ENCODE data around the gene OR52K2.

The OR52K2 gene

GRCh38 chr11:4495487-4495886 lies 46.4 kb downstream of the OR52K2 start:
- H4K8ac ChIP-seq (ENCODE audit: low read length): no peak overlapping the region
- H3K27me3 ChIP-seq (ENCODE audit: control insufficient read depth in 1 of 2, insufficient read depth in 1 of 2, low read length in 2 of 2): peaks cover 0 to 28% of the 10 kb centered on the region in 2 experiments
- no peak overlapping the region for H3K18ac ChIP-seq (ENCODE audit: low read depth in 1 of 2, low read length in 2 of 2)
- no peak overlapping the region for H4K91ac ChIP-seq (ENCODE audit: low read length)
- no peak overlapping the region for H3K9ac ChIP-seq (ENCODE audit: low read length)
- no peak overlapping the region for H2AFZ ChIP-seq (ENCODE audit: low read depth, low read length)
- H3K4me3 ChIP-seq (ENCODE audit: insufficient read depth in 1 of 2, low read depth in 1 of 2, low read length in 2 of 2): no peak overlapping the region
- no peaks in the 10 kb centered on the region for H3K36me3 ChIP-seq (ENCODE audit: control insufficient read depth in 1 of 2, insufficient read depth in 2 of 2, low read depth in 1 of 2, low read length in 2 of 2)
- H2BK15ac ChIP-seq (ENCODE audit: low read depth, poor library complexity, severe bottlenecking): no peak overlapping the region
- no peak overlapping the region for H3K4me2 ChIP-seq (ENCODE audit: low read length, poor library complexity, severe bottlenecking)
- WGBS: 80% methylated on average over 7 of the region's 7 CpGs
- no peaks in the 10 kb centered on the region for H3K9me3 ChIP-seq (ENCODE audit: control insufficient read depth, low read length)
- H3K4ac ChIP-seq (ENCODE audit: low read depth in 1 of 2, low read length in 2 of 2): no peak overlapping the region
- H2BK120ac ChIP-seq (ENCODE audit: low read depth, low read length): no peak overlapping the region
- no peaks in the 10 kb centered on the region for H3K4me1 ChIP-seq (ENCODE audit: control insufficient read depth, insufficient read depth, low read depth, low read length)
- H2BK12ac ChIP-seq (ENCODE audit: low read length in 2 of 2): no peak overlapping the region
- DNase-seq: no peak
- H2BK5ac ChIP-seq (ENCODE audit: low read depth, low read length, poor library complexity, severe bottlenecking): no peak overlapping the region
- H2AK5ac ChIP-seq (ENCODE audit: low read length, severe bottlenecking): no peak overlapping the region
- no peak overlapping the region for H3K14ac ChIP-seq (ENCODE audit: low read length in 2 of 2)
- no peaks in the 10 kb centered on the region for H3K79me1 ChIP-seq (replicated peaks; ENCODE audit: low read length, poor library complexity, severe bottlenecking)
- no peak overlapping the region for H3K23ac ChIP-seq (ENCODE audit: low read length in 2 of 2)
- no peak overlapping the region for H3K27ac ChIP-seq (ENCODE audit: low read length, poor library complexity, severe bottlenecking)

GRCh38 chr11:4495986-4496385 lies 46.9 kb downstream of the OR52K2 start:
- Histone ChIP-seq H2BK120ac (ENCODE audit: low read depth, low read length) (no peak overlapping the region), H4K91ac (ENCODE audit: low read length) (no peak overlapping the region), H3K9ac (ENCODE audit: low read length) (no peak overlapping the region), H4K8ac (ENCODE audit: low read length) (no peak overlapping the region), H3K79me1 (replicated peaks; ENCODE audit: low read length, poor library complexity, severe bottlenecking) (no peaks in the 10 kb centered on the region), H3K36me3 (ENCODE audit: control insufficient read depth in 1 of 2, insufficient read depth in 2 of 2, low read depth in 1 of 2, low read length in 2 of 2) (no peaks in the 10 kb centered on the region), H2AK5ac (ENCODE audit: low read length, severe bottlenecking) (no peak overlapping the region), H3K4ac (ENCODE audit: low read depth in 1 of 2, low read length in 2 of 2) (no peak overlapping the region), H2BK12ac (ENCODE audit: low read length in 2 of 2) (no peak overlapping the region), H3K4me1 (ENCODE audit: control insufficient read depth, insufficient read depth, low read depth, low read length) (no peaks in the 10 kb centered on the region), H3K27me3 (ENCODE audit: control insufficient read depth in 1 of 2, insufficient read depth in 1 of 2, low read length in 2 of 2) (peaks cover 0 to 28% of the 10 kb centered on the region in 2 experiments), H2BK5ac (ENCODE audit: low read depth, low read length, poor library complexity, severe bottlenecking) (no peak overlapping the region), H3K4me3 (ENCODE audit: insufficient read depth in 1 of 2, low read depth in 1 of 2, low read length in 2 of 2) (peak overlapping the region in 1 of 2 experiments; percentile 36), H2AFZ (ENCODE audit: low read depth, low read length) (no peak overlapping the region), H3K23ac (ENCODE audit: low read length in 2 of 2) (no peak overlapping the region), H2BK15ac (ENCODE audit: low read depth, poor library complexity, severe bottlenecking) (no peak overlapping the region), H3K27ac (ENCODE audit: low read length, poor library complexity, severe bottlenecking) (no peak overlapping the region), H3K14ac (ENCODE audit: low read length in 2 of 2) (no peak overlapping the region), H3K18ac (ENCODE audit: low read depth in 1 of 2, low read length in 2 of 2) (no peak overlapping the region), H3K9me3 (ENCODE audit: control insufficient read depth, low read length) (no peaks in the 10 kb centered on the region), H3K4me2 (ENCODE audit: low read length, poor library complexity, severe bottlenecking) (no peak overlapping the region)
- 75% methylated on average over 6 of the region's 6 CpGs for WGBS
- no peak for DNase-seq

- DNase-seq: no peak
- Histone ChIP-seq H3K36me3 (ENCODE audit: control insufficient read depth in 1 of 2, insufficient read depth in 2 of 2, low read depth in 1 of 2, low read length in 2 of 2) (no peaks in the 10 kb centered on the region), H3K4ac (ENCODE audit: low read depth in 1 of 2, low read length in 2 of 2) (no peak overlapping the region)
These were observed 47.6 kb downstream of the OR52K2 start for GRCh38 chr11:4496557-4497248.

More at GRCh38 chr11:4496557-4497248, 47.6 kb downstream of the OR52K2 start:
- H2BK15ac ChIP-seq (ENCODE audit: low read depth, poor library complexity, severe bottlenecking): no peak overlapping the region
- no peak overlapping the region for H4K91ac ChIP-seq (ENCODE audit: low read length)
- H3K79me1 ChIP-seq (replicated peaks; ENCODE audit: low read length, poor library complexity, severe bottlenecking): no peaks in the 10 kb centered on the region
- no peak overlapping the region for H3K23ac ChIP-seq (ENCODE audit: low read length in 2 of 2)
- H3K27ac ChIP-seq (ENCODE audit: low read length, poor library complexity, severe bottlenecking): no peak overlapping the region
- no peak overlapping the region for H2BK120ac ChIP-seq (ENCODE audit: low read depth, low read length)
- H4K8ac ChIP-seq (ENCODE audit: low read length): no peak overlapping the region
- no peaks in the 10 kb centered on the region for H3K9me3 ChIP-seq (ENCODE audit: control insufficient read depth, low read length)
- H3K4me3 ChIP-seq (ENCODE audit: insufficient read depth in 1 of 2, low read depth in 1 of 2, low read length in 2 of 2): peak overlapping the region in 1 of 2 experiments; percentile 36
- H3K9ac ChIP-seq (ENCODE audit: low read length): no peak overlapping the region
- H2AFZ ChIP-seq (ENCODE audit: low read depth, low read length): no peak overlapping the region
- H3K14ac ChIP-seq (ENCODE audit: low read length in 2 of 2): no peak overlapping the region
- 83% methylated on average over 15 of the region's 15 CpGs for WGBS
- H3K18ac ChIP-seq (ENCODE audit: low read depth in 1 of 2, low read length in 2 of 2): no peak overlapping the region
- H2AK5ac ChIP-seq (ENCODE audit: low read length, severe bottlenecking): no peak overlapping the region
- no peaks in the 10 kb centered on the region for H3K4me1 ChIP-seq (ENCODE audit: control insufficient read depth, insufficient read depth, low read depth, low read length)
- no peak overlapping the region for H2BK5ac ChIP-seq (ENCODE audit: low read depth, low read length, poor library complexity, severe bottlenecking)
- peaks cover 0 to 28% of the 10 kb centered on the region in 2 experiments for H3K27me3 ChIP-seq (ENCODE audit: control insufficient read depth in 1 of 2, insufficient read depth in 1 of 2, low read length in 2 of 2)
- no peak overlapping the region for H3K4me2 ChIP-seq (ENCODE audit: low read length, poor library complexity, severe bottlenecking)
- H2BK12ac ChIP-seq (ENCODE audit: low read length in 2 of 2): no peak overlapping the region

Data from mesenchymal stem cell (in vitro differentiated cells and primary cell).